ENCODE measurements around the gene STX2. TPM values are rescaled to one million over a fixed set of nuclear protein-coding genes. Genes with fewer than 3 reads are reported as not detected.

Gene STX2
- total and polyA plus RNA-seq, 2 experiments from 2014 or later = 16.4 to 35.4 TPM

DNA sequence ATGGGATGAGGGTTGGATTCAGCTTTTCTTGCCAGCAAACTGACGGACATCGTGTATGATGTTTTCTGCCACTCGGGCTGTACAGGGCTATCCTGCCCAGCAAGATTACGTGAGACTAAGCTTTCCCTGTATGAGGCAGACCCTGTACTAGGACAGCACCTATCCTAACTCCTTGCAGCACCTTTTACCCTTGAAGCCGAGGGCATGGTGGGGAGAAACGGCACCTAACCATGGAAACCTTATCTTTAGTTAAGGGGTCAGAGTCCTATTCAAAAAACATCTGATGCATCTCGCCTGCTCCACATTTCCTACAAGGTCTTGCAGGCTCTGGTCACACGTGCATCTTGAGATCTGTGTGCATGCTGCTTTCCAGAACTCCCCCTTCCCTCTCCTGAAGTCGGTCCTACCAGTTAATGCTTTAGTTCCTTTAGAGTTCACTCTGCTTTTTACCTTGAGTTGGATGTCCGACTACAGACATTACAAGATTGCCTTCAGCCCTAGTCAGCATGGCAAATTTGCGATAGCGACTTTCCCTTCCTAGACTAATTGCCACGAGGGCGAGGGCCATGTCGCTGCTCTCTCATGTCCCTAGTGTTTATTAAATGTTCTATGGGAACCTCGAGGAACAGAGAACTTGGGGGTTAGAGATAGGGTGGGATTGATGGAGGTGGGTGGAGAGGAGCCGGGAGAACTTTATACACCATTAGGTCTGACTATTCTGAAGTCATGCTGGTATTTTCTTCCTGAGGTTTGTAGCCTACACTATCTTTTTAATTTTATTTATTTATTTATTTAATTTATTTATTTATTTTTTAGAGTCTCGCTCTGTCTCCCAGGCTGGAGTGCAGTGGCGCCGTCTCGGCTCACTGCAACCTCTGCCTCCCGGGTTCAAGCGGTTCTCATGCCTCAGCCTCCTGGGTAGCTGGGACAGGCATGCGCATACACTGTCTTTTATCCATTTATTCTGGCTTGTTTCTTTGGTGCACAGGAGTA is 39.4 kb upstream of the STX2 start (continued):
- TF ChIP-seq, protein P1, sequence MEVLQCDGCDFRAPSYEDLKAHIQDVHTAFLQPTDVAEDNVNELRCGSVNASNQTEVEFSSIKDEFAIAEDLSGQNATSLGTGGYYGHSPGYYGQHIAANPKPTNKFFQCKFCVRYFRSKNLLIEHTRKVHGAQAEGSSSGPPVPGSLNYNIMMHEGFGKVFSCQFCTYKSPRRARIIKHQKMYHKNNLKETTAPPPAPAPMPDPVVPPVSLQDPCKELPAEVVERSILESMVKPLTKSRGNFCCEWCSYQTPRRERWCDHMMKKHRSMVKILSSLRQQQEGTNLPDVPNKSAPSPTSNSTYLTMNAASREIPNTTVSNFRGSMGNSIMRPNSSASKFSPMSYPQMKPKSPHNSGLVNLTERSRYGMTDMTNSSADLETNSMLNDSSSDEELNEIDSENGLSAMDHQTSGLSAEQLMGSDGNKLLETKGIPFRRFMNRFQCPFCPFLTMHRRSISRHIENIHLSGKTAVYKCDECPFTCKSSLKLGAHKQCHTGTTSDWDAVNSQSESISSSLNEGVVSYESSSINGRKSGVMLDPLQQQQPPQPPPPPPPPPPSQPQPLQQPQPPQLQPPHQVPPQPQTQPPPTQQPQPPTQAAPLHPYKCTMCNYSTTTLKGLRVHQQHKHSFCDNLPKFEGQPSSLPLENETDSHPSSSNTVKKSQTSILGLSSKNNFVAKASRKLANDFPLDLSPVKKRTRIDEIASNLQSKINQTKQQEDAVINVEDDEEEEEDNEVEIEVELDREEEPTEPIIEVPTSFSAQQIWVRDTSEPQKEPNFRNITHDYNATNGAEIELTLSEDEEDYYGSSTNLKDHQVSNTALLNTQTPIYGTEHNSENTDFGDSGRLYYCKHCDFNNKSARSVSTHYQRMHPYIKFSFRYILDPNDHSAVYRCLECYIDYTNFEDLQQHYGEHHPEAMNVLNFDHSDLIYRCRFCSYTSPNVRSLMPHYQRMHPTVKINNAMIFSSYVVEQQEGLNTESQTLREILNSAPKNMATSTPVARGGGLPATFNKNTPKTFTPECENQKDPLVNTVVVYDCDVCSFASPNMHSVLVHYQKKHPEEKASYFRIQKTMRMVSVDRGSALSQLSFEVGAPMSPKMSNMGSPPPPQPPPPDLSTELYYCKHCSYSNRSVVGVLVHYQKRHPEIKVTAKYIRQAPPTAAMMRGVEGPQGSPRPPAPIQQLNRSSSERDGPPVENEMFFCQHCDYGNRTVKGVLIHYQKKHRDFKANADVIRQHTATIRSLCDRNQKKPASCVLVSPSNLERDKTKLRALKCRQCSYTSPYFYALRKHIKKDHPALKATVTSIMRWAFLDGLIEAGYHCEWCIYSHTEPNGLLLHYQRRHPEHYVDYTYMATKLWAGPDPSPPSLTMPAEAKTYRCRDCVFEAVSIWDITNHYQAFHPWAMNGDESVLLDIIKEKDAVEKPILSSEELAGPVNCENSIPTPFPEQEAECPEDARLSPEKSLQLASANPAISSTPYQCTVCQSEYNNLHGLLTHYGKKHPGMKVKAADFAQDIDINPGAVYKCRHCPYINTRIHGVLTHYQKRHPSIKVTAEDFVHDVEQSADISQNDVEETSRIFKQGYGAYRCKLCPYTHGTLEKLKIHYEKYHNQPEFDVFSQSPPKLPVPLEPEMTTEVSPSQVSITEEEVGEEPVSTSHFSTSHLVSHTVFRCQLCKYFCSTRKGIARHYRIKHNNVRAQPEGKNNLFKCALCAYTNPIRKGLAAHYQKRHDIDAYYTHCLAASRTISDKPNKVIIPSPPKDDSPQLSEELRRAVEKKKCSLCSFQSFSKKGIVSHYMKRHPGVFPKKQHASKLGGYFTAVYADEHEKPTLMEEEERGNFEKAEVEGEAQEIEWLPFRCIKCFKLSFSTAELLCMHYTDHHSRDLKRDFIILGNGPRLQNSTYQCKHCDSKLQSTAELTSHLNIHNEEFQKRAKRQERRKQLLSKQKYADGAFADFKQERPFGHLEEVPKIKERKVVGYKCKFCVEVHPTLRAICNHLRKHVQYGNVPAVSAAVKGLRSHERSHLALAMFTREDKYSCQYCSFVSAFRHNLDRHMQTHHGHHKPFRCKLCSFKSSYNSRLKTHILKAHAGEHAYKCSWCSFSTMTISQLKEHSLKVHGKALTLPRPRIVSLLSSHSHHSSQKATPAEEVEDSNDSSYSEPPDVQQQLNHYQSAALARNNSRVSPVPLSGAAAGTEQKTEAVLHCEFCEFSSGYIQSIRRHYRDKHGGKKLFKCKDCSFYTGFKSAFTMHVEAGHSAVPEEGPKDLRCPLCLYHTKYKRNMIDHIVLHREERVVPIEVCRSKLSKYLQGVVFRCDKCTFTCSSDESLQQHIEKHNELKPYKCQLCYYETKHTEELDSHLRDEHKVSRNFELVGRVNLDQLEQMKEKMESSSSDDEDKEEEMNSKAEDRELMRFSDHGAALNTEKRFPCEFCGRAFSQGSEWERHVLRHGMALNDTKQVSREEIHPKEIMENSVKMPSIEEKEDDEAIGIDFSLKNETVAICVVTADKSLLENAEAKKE (CRISPR knock-in tag; IDR thresholded peaks at IDR 0.05) = no peak

DNA sequence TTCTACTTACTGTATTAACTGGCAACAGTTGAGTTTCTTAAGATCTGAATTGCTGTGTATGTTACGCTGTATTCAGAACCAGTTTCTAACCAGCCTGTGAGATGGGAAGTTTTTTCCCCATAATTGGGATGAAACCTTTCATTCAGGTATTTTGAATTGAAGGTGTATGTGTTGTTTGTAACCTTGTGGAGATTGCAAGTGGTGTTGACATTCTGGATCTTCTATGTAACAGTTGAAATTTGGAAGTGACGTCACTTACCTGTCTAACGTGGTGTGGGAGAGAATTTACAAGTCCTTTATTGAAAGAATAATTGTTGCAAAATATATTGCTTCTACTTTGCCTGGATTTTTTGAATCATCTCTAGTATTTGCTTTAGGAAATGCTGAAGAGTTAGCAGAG is 38.3 kb upstream of the STX2 start:
- H3K4me1 Mint-ChIP-seq = peaks cover 53% of the 10 kb centered on the region

More for the DNA sequence above, 38.3 kb upstream of the STX2 start:
- Histone ChIP-seq H4K20me1 (replicated peaks; ENCODE audit: insufficient read depth) (peaks cover 44% of the 10 kb centered on the region), H3K27ac (ENCODE audit: low read depth) (peak overlapping the region; percentile 90), H3K9me2 (ENCODE audit: insufficient read depth) (no peaks in the 10 kb centered on the region), H3K4me1 (ENCODE audit: insufficient read depth) (peaks cover 39% of the 10 kb centered on the region), H3K79me2 (replicated peaks; ENCODE audit: insufficient read depth) (peaks cover 32% of the 10 kb centered on the region), H3K4me3 (no peak overlapping the region), H3K4me2 (no peak overlapping the region), H3K27me3 (ENCODE audit: insufficient read depth) (no peaks in the 10 kb centered on the region), H2AFZ (no peak overlapping the region), H3F3A (replicated peaks; ENCODE audit: low read depth) (peaks cover 57% of the 10 kb centered on the region), H3K36me3 (ENCODE audit: insufficient read depth) (peaks cover 47% of the 10 kb centered on the region)
- no peak for DNase-seq (ENCODE audit: low spot score)
- Mint-ChIP-seq H3K27me3 (ENCODE audit: insufficient read depth, low read depth, poor library complexity) (peaks cover 24% of the 10 kb centered on the region), H3K27ac (no peak overlapping the region), H3K4me3 (no peak overlapping the region), H3K9me3 (peaks cover 4% of the 10 kb centered on the region; the same call in 2 of the 3 replicates), H3K36me3 (ENCODE audit: low read depth) (peaks cover 54% of the 10 kb centered on the region)
- TF ChIP-seq, protein P2, sequence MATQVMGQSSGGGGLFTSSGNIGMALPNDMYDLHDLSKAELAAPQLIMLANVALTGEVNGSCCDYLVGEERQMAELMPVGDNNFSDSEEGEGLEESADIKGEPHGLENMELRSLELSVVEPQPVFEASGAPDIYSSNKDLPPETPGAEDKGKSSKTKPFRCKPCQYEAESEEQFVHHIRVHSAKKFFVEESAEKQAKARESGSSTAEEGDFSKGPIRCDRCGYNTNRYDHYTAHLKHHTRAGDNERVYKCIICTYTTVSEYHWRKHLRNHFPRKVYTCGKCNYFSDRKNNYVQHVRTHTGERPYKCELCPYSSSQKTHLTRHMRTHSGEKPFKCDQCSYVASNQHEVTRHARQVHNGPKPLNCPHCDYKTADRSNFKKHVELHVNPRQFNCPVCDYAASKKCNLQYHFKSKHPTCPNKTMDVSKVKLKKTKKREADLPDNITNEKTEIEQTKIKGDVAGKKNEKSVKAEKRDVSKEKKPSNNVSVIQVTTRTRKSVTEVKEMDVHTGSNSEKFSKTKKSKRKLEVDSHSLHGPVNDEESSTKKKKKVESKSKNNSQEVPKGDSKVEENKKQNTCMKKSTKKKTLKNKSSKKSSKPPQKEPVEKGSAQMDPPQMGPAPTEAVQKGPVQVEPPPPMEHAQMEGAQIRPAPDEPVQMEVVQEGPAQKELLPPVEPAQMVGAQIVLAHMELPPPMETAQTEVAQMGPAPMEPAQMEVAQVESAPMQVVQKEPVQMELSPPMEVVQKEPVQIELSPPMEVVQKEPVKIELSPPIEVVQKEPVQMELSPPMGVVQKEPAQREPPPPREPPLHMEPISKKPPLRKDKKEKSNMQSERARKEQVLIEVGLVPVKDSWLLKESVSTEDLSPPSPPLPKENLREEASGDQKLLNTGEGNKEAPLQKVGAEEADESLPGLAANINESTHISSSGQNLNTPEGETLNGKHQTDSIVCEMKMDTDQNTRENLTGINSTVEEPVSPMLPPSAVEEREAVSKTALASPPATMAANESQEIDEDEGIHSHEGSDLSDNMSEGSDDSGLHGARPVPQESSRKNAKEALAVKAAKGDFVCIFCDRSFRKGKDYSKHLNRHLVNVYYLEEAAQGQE (IDR thresholded peaks at IDR 0.05; ENCODE audit: unreplicated experiment) = no peak
- peak; percentile 33; the same call in 1 of the 2 replicates for TF ChIP-seq POLR2AphosphoS5 (IDR thresholded peaks at IDR 0.05; ENCODE audit: low read depth)
- no peak for ATAC-seq

All from GM23338 (cell line).